ENCODE results near the gene ITPKB.

The ITPKB gene

GRCh38 chr1:226679262-226679661, 59.8 kb downstream of the ITPKB start:
- Histone ChIP-seq H3K36me3 (no peaks in the 10 kb centered on the region), H3K9me3 (no peaks in the 10 kb centered on the region), H3K4me3 (ENCODE audit: low read depth, low read length) (no peak overlapping the region), H3K27me3 (no peaks in the 10 kb centered on the region), H3K4me1 (no peaks in the 10 kb centered on the region)
- no peak for DNase-seq
- no peak for TF ChIP-seq CTCF (IDR thresholded peaks at IDR 0.05; ENCODE audit: low read depth, low read length)

- Histone ChIP-seq H3K9me3 (no peaks in the 10 kb centered on the region), H3K4me3 (ENCODE audit: low read depth, low read length) (no peak overlapping the region), H3K27me3 (no peaks in the 10 kb centered on the region), H3K4me1 (no peaks in the 10 kb centered on the region), H3K36me3 (no peaks in the 10 kb centered on the region)
- no peak for TF ChIP-seq CTCF (IDR thresholded peaks at IDR 0.05; ENCODE audit: low read depth, low read length)
- DNase-seq = no peak
Measured at GRCh38 chr1:226678701-226679100, 60.4 kb downstream of the ITPKB start.

GRCh38 chr1:226678251-226678650, 60.8 kb downstream of the ITPKB start:
- no peak for DNase-seq
- Histone ChIP-seq H3K36me3 (no peaks in the 10 kb centered on the region), H3K27me3 (no peaks in the 10 kb centered on the region), H3K4me3 (ENCODE audit: low read depth, low read length) (no peak overlapping the region), H3K9me3 (no peaks in the 10 kb centered on the region), H3K4me1 (no peaks in the 10 kb centered on the region)
- TF ChIP-seq CTCF (IDR thresholded peaks at IDR 0.05; ENCODE audit: low read depth, low read length) = no peak

GRCh38 chr1:226677027-226678020, 61.8 kb downstream of the ITPKB start:
- no peak for TF ChIP-seq CTCF (IDR thresholded peaks at IDR 0.05; ENCODE audit: low read depth, low read length)
- H3K4me3 ChIP-seq (ENCODE audit: low read depth, low read length) = no peak overlapping the region
- no peaks in the 10 kb centered on the region for H3K9me3 ChIP-seq
- no peaks in the 10 kb centered on the region for H3K27me3 ChIP-seq
- no peaks in the 10 kb centered on the region for H3K36me3 ChIP-seq
- DNase-seq = no peak
- H3K4me1 ChIP-seq = no peaks in the 10 kb centered on the region

GRCh38 chr1:226676381-226676780, 62.7 kb downstream of the ITPKB start:
- H3K27me3 ChIP-seq = no peaks in the 10 kb centered on the region
- no peaks in the 10 kb centered on the region for H3K36me3 ChIP-seq
- H3K4me3 ChIP-seq (ENCODE audit: low read depth, low read length) = no peak overlapping the region
- H3K4me1 ChIP-seq = no peaks in the 10 kb centered on the region
- no peak for DNase-seq
- no peak for TF ChIP-seq CTCF (IDR thresholded peaks at IDR 0.05; ENCODE audit: low read depth, low read length)
- no peaks in the 10 kb centered on the region for H3K9me3 ChIP-seq

GRCh38 chr1:226675715-226676357, 63.2 kb downstream of the ITPKB start:
- Histone ChIP-seq H3K27me3 (no peaks in the 10 kb centered on the region), H3K4me1 (no peaks in the 10 kb centered on the region), H3K4me3 (ENCODE audit: low read depth, low read length) (no peak overlapping the region), H3K9me3 (no peaks in the 10 kb centered on the region), H3K36me3 (no peaks in the 10 kb centered on the region)
- TF ChIP-seq CTCF (IDR thresholded peaks at IDR 0.05; ENCODE audit: low read depth, low read length) = no peak
- no peak for DNase-seq

All from BE2C (cell line).